Endothelial cell of hepatic sinusoid (primary cell): ENCODE data around the gene SLC22A2.
"Not testable (repeated sequence)": the region's sequence is repeated elsewhere in the genome, so short reads cannot be mapped to it uniquely, and the experiment has no call there.

Experiments
- in situ Hi-C: cut with HindIII; loops from 2 replicates; pipeline ENCODE4 v1.10.0; 2017; ENCODE audit warnings: low sequenced_read_pairs

The SLC22A2 gene

DNA sequence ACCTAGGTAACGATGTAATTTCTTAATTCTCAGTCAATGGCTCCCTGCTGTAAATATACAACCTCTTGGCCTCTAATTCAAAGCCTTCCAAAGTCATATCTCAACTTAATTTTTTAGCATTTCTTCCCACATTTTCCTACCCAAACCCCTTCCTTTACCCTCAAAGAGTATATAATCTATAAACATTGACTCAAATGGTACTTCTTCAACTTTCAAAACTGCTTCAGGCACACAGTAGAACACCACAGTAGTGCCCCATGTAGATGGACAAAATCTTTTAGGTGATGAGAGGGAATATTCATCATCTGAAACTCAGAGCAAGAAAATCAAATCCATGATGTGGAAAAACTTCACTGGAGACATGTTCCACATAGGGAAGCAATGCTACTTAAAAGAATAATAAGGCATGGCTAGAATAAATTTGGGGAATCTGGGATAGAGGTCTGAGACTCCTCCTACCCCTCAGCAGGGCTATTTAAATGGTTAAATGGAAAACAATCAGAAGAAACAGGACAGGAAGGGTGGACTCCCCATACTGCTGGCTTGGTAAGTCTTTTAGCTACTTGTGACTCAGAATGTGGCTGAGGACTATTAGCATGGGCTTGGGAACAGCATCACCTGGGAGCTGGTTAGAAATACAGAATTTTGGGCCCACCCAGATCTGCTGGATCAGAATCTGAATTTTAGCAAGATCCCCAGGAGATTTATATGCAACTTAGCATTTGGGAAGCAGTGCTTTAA, 6.4 kb downstream of the SLC22A2 start:
- in situ Hi-C loops = no loop called here

DNA sequence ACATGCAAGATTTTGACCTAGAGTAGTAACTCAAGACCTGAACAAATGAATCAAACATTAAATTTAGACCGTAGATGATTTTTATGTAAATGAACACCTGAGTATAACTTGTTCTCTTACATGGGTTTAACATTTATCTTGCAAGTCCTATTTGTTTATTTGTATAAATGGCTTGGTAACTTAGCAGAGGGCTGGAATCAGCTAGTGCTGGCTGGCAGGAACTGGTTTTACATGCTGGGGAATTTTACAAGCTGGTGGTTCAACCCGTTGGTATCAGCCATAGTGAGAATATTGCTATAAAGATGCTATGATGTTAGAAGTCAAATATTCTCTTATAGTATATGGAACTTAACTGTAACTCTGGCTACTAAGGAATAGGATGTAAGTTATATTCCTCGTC, 8.9 kb downstream of the SLC22A2 start:
- in situ Hi-C loops = no loop called here

DNA sequence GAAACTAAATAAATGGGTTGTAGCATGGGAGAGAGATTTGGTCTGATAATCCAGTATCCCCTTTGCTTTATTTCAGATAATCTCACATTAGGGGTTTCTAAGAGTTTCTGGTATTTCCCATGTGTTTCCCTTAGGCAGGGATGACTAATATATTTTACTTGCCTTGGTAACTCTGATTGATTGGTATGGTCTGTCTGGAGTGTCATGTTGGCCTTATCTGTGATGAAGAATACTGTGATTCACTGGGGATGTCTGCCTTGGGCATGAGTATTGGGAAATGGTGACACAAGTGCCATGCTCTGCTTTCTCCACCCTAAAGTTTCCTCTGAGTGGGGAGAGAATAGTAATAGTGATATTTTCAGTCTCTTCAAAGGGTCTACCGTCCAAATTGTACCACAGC, 10.1 kb downstream of the SLC22A2 start:
- in situ Hi-C loops = no loop called here

DNA sequence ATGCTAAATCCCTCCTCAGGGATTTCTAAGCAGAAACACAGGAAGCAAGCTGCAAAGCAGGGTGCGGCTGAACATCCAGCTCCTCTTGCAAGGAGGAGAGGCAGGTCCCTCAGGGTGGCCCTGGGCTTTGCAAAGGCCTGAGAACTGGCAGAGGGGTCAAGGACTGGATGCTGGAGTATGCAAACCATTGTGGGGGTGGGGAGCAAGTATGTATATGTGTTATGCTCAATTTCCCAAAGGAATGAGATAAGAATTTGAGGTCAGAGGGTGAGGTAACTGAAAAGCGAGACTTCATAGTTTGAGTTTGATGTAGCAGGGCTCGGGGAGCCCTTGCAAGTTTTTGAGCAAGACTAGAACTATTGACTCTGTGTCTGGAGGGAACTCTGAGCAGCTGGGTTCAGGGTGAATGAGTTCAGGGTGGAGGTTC, 11.2 kb downstream of the SLC22A2 start:
- in situ Hi-C loops = no loop called here

DNA sequence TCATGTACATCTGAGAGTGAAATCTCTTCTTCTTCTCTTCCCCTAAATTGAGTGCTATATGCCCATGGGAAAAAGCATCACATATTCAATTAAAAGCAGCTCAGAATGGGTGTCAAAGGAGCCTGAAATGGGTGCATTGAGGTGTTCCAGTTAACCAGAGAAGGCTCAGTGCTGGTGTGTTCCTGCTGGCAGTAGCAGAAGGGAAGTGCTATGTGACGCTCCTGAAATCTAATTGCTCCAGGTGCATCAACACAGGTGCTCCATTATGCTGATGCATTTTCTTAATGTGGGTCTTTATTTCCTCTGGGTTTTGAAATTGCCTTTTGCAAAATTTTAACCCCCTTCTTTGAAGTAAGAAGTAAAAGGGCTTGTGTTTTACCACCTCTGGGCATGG, 17.9 kb downstream of the SLC22A2 start:
- in situ Hi-C loops = no loop called here

DNA sequence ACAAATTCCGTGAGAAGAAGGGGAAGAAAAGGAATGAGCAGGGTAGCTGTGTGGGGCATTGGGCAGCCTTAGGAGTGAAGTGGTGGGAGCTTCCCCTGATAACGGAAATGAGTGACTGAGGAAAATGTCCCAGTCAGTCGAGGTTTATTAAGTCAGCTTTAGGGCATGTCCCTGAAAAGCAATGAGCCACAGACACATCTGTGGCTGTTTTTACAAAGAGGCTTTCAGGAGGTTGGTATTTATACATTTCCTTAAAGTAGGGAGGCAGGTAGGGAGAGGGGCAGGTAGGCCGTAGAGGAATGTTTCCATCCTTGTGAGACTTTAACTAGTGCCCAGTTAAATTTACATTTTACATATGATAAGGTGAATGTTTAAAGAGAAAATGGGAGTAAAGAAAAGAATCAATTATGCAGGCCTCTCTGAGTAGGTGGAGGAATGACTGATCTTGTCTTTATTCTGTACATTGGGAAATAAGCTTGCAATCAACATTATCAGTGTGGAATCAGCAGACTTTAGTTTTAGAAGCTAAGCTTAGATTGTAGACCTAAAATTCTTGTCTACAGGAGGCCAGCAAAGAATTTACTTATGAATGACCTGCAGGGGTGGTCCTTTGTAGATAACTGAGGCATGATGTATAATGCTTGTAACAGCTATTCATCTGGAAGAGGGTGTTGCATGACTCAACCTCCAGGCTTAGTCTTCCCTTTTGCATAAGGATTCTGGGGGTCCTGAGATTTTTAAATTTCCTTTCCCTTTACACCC, 18.5 kb downstream of the SLC22A2 start:
- in situ Hi-C loops = no loop called here

DNA sequence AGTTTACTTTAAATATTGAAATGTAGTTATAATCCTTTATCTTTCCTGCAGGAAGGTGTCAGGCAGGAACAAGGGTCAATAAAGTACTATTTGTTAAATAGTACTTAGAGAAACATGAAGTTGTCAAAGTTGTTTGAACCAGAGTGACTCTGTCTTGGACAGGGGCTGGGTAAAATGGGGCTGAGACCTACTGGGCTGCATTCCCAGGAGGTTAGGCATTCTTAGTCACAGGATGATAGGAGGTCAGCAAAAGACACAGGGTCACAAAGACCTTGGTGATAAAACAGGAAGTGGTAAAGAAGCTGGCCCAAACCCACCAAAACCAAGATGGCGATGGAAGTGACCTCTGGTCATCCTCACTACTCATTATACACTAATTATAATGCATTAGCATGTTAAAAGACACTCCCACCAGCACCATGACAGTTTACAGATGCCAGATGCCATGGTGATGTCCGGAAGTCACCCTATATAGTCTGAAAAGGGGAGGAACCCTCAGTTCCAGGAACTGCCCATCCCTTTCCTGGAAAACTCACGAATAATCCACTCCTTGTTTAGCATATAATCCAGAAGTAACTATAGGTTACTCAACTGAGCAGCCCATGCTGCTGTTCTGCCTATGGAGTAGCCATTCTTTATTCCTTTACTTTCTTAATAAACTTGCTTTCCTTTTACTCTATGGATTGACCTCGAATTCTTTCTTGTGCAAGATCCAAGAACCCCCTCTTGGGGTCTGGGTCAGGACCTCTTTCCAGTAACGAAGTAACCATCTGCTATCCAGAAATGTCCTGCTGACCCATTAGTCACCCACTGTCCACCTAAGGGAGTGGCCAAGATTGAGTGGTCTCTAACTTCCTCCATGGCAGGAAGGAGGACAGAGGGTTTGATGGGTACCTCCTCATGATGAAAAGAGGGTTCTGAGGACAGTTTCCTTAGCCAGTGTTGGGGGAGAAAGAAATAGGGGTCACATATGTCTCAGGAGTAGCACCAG, 19.6 kb downstream of the SLC22A2 start:
- in situ Hi-C loops = no loop called here

DNA sequence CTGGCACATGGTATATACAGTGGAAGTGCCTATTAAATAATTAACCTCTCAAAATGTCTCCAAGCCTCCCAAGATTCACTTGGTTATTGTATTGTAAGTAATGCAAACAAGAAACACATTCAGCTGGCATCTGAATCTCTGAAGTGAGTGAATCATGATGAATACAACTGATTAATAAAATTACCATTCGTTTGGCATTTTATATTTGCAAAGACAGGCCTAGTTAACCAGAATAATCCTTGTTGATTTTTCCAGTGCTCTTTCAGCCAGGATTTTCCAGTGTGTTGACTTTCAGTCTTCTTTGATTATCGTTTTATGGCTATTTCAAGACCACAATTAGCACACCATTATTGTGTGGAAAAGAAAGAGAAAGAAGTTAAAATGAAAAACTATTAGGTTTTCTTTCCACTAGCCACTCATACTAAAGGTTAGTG, 20.3 kb downstream of the SLC22A2 start:
- in situ Hi-C loops = no loop called here

DNA sequence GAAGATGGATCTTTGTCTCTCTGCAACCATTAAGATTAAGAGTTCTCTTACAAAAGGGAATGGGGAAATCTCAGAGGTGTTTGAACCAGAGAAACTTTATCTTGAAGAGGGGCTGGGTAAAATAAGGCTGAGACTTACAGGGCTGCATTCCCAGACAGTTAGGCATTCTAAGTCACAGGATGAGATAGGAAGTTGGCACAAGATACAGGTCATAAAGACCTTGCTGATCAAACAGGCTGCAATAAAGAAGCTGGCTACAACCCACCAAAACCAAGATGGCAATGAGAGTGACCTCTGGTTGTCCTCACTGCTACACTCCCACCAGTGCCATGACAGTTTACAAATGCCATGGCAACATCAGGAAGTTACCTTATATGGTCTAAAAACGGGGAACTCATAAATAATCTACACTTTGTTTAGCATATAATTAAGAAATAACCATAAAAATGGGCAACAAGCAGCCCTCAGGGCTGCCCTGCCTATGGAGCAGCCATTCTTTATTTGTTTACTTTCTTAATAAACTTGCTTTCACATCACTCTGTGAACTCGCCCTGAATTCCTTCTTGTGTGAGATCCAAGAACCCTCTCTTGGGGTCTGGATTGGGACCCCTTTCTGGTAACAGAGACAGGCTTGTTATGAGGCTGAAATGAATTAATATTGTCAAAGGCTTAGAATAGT, 20.9 kb downstream of the SLC22A2 start:
- in situ Hi-C loops = not testable (repeated sequence)

DNA sequence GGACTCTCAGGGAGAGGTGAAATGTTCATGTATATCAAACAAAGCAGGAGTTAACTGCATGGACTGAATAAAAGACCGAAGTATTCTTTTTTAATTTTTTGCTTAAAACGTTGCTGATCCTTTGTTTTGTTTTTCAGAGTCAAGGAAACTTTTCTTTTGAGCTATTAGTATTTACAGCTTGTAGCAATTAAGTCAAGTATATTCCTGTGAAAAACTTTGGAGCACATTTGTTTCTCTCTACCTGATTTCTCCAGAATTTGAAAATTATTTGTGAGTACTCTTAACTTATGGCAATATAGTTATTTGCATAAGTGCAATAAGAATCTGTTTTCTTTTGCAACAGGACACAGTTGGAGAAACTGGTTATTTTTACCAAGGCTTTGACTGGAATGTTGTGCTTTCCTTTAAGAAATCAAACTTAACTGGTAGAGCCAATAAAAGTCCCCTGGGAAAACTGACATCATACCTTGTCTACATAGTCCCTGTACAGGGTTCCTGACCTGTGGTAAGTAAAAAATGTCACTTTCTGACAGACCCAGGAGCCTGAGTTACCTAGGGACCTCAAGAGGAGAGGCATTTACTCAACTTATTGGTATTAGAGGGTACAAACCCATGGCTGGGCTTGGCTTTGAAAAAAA, 22.3 kb downstream of the SLC22A2 start:
- in situ Hi-C loops = not testable (repeated sequence)

DNA sequence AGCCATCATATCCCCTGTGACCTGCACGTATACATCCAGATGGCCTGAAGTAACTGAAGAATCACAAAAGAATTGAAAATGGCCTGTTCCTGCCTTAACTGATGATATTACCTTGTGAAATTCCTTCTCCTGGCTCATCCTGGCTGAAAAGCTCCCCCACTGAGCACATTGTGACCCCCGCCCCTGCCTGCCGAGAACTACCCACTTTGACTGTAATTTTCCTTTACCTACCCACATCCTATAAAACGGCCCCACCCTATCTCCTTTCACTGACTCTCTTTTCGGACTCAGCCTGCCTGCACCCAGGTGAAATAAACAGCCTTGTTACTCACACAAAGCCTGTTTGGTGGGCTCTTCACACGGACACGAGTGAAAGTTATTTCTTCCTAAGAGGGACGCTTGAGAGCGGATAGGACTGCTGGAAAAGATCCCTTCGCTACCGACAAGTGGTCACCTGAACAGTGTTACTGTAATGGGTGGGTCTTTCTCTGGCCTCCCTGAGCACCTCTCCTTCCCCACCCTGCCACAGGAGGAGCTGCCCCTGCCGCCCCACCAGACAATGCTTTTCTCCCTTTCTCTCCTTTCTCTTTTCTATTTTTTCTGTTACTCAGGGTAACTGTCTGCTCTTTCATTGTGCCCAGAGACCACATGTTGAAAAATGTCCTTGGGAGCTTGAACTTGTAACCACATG, 24.5 kb downstream of the SLC22A2 start:
- in situ Hi-C loops = not testable (repeated sequence)

DNA sequence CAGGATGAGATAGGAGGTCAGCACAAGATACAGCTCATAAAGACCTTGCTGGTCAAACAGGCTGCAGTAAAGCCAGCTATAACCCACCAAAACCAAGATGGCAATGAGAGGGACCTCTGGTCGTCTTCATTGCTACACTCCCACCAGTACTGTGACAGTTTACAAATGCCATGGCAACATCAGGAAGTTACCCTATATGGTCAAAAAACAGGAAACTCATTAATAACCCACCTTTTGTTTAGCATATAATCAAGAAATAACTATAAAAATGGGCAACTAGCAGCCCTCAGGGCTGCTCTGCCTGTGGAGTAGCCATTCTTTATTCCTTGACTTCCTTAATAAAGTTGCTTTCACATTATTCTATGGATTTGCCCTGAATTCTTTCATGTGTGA, 30.9 kb downstream of the SLC22A2 start:
- in situ Hi-C loops = no loop called here

DNA sequence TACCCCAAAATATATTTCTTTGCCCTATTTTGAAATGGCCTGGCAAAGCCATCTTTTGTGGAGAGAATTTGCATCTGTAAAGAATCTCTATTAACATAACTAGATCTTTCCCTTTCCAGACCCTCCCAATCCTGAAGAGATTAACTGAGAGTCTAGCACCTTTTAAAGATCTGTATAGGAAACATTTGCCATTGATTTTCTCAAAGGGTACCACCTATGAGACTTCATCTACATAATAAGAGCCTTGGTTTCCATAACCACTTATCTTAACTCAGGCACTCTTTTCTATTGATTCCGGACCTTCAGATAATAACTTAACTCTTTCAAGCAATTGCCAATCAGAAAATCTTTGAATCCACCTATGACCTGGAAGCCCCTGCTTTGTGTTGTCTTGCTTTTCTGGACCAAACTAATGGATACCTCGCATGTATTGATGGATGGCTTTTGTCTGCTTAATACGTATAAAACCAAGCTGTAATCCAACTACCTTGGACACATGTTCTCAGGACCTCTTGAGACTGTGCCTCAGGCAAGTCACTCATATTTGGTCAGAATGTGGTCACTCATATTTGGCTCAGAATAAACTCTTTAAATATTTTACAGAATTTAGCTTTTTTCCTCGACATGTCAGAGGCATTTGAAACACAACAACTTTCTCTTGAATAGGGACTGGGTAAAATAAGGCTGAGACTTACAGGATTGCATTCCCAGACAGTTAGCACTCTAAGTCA, 31.4 kb downstream of the SLC22A2 start:
- in situ Hi-C loops = no loop called here

DNA sequence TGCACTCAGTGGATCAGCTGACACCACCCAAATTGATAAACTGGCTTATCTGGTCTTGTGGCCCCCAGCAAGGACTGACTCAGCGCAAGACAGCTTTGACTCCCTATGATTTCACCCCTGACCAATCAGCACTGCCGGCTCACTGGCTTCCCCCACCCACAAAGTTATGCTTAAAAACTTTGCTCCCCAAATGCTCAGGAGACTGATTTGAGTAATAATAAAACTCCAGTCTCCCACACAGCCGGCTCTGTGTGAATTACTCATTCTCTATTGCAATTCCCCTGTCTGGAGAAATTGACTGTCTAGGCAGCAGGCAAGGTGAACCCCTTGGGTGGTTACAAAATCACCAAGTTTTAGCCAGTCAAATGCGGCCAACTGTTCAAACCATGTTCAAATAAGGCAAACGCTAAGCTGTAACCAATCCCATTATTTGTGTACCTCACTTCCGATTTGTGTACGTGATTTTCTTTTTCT, 32.5 kb downstream of the SLC22A2 start:
- in situ Hi-C loops = no loop called here

DNA sequence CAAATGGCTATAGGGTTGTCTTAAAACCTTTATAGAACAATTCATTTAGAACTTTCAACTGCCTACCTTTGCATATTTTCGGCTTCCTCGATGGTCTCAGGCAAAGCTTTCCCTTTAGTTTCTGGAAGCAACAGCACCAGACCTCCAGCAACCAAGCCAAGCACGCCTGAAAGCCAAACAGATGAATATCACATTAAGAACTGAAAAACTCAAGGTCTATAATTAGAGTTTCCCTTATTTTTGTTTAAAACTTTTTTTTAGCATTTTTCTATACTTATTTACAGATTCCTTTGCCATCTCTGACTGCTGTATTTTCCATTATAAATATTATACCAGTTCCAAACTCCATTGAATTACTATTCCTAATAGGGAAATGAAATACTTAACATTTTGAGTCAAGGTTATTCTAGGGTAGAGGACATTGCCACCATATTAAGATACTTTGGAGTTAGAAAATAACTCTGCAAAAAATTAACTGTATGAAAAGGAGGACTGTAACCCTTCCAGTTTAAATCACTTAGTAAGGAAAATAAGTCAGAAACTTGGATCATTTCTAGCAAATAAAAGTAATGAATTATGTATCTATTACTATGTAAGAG, 33.9 kb downstream of the SLC22A2 start:
- in situ Hi-C loops = no loop called here

DNA sequence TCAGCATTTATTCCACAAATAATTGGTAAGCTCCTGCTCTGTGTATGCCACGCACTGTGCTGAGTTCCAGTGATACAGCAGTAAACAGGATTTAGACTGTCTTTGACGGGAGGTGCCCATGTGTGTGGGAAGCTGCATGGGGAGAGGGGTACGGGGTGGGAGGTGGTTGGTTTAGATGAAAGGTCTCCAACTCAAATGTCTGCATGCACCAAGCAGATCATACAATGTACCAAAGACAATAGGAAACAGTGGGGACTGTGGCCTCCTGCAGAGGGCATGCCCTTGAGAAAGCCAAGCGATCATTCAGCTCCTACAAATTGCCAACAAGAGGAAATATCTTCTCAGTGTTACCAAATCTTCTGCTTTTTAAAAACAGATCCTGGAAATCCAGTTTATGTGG, 36.1 kb downstream of the SLC22A2 start:
- in situ Hi-C loops = no loop called here

DNA sequence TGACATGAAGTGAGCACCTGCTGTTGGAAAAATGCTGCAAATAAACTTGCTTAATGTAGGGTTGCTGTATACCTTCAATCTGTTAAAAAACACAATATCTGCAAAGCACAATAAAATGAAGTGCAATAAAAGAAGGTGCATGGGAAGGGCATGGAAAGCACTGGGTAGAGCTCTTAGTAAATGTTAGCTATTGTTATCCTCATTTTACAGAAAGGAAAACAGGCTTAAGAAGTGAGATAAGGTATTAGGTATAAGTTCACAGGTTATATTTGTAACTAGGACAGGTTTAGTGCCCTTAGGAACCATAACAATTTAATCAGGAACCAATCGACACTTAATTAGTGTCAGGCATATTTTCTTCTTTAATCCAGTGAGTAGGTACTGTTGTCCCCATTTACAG, 36.7 kb downstream of the SLC22A2 start:
- in situ Hi-C loops = no loop called here

DNA sequence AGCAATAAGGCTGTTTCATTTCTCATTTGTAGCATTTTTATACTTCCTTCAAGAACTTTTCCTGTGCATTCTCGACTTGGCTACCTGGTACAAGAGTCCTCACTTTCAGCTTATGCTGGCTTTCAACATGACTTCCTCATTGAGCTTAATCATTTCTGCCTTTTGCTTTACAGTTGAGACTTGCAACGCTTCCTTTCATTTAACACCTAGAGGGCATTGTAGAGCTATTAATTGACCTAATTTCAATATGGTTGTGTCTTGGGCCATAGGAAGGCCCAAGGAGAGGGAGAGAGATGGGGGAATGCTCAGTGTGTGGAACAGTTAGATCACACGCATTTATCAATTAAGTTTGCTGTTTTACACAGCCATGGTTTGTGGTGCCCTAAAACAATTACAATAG, 37.2 kb downstream of the SLC22A2 start:
- in situ Hi-C loops = no loop called here
